Stimulated activated CD4-positive, alpha-beta T cell treated with anti-CD3 and anti-CD28 coated beads, TNF-alpha, amount 100 ng/mL, for 48 hours (primary cell): Measurements from ENCODE around the gene KLHDC1.
A peak's percentile ranks its signal among the peaks of the same experiment; 100 is the strongest.
"Not testable (repeated sequence)": the region's sequence is repeated elsewhere in the genome, so short reads cannot be mapped to it uniquely, and the experiment has no call there.

Experiments used
- DNase-seq, 3 donors: peaks; one replicate each; pipeline ENCODE4 v3.0.0-alpha.2; 2020; ENCODE audit warnings: low read depth in 3 of 3

KLHDC1 gene

GRCh38 chr14:49692811-49693734 is at the start of gene KLHDC1:
KLHDC1 (plus strand) TSS chr14:49693120; CDS start chr14:49693195, 75 bp downstream.
- peak; percentile 38 to 65 (median 43) for DNase-seq

- no peak for DNase-seq
Measured at GRCh38 chr14:49653508-49653907, 39.4 kb upstream of the KLHDC1 start.

GRCh38 chr14:49654511-49654910 is 38.4 kb upstream of the KLHDC1 start:
- DNase-seq, result no peak

GRCh38 chr14:49657500-49657899 is 35.4 kb upstream of the KLHDC1 start:
- not testable (repeated sequence) for DNase-seq

GRCh38 chr14:49659526-49660455 is 33.1 kb upstream of the KLHDC1 start:
- DNase-seq, result no peak

GRCh38 chr14:49670475-49670874 is 22.4 kb upstream of the KLHDC1 start:
- no peak for DNase-seq

GRCh38 chr14:49673586-49673985 is 19.3 kb upstream of the KLHDC1 start:
- no peak for DNase-seq

- DNase-seq, result no peak
Measured at GRCh38 chr14:49677643-49678042, 15.3 kb upstream of the KLHDC1 start.

- no peak for DNase-seq
Measured at GRCh38 chr14:49679271-49679670, 13.6 kb upstream of the KLHDC1 start.

- DNase-seq, result no peak
Measured at GRCh38 chr14:49686425-49686824, 6.5 kb upstream of the KLHDC1 start.

GRCh38 chr14:49687942-49688700 is 4.8 kb upstream of the KLHDC1 start, which contains the start of gene POLE2:
POLE2 (minus strand) TSS chr14:49688214; CDS start chr14:49688203, 11 bp downstream.
- DNase-seq, result peak; percentile 62 to 83 (median 65)

- no peak for DNase-seq
Measured at GRCh38 chr14:49688701-49689030, 4.3 kb upstream of the KLHDC1 start.

GRCh38 chr14:49691031-49691430 is 1.9 kb upstream of the KLHDC1 start:
- DNase-seq, result no peak

- DNase-seq, result no peak
Measured at GRCh38 chr14:49692193-49692757, 645 bp upstream of the KLHDC1 start.

- not testable (repeated sequence) for DNase-seq
Measured at GRCh38 chr14:49693735-49694124, 810 bp downstream of the KLHDC1 start.

GRCh38 chr14:49702725-49703124 is 9.8 kb downstream of the KLHDC1 start:
- no peak for DNase-seq

GRCh38 chr14:49703965-49704364 is 11.0 kb downstream of the KLHDC1 start:
- DNase-seq, result no peak

GRCh38 chr14:49704471-49704870 is 11.6 kb downstream of the KLHDC1 start:
- DNase-seq, result not testable (repeated sequence)

GRCh38 chr14:49710993-49711392 is 18.1 kb downstream of the KLHDC1 start:
- not testable (repeated sequence) for DNase-seq

GRCh38 chr14:49720744-49721143 is 27.8 kb downstream of the KLHDC1 start:
- no peak for DNase-seq

GRCh38 chr14:49721733-49722435 is 29.0 kb downstream of the KLHDC1 start:
- DNase-seq, result not testable (repeated sequence)
